Inflammatory macrophage treated with lipopolysaccharide for 4 hours (primary cell): ENCODE results near the gene PRMT9.

Source experiments
- DNase-seq: peaks from one replicate; pipeline ENCODE4 v3.0.0-alpha.2; 2020

The PRMT9 gene

DNA sequence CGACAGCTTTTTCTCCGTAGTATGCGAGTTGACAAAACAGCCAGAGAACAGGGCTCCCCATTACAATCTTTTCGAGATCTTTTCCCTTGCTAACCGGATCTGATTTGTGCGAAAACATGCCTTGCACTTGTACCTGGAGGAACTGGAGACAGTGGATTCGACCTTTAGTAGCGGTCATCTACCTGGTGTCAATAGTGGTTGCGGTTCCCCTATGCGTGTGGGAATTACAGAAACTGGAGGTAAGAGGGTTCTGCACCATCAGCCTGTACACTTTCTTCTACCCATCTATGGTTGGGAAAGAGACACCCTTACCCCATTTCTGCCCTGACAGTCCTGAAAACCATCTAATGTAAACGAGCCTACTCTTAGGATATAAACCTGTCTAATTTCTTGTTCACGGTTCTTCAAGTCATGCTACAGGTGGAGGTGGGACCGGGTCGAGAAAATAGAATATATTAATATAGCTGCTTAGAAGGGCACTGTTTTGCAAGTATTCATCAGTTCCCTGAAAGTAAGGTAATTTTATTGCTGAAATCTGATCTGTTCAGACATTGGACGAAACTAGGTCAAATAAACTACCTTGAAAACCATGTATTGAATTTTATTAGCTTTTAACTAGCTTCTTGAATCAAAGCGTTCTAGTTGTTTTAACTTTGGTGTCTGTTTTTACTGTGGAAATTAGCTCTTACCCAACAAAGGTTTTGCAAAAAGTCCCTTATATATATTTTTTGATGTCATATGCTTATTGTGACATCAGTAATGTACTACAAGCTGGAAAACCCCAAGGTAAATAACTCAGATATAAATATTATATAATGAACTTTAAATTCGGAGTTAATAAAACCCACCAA is 65.9 kb downstream of the PRMT9 start:
- DNase-seq = peak; percentile 35

- peak; percentile 95 for DNase-seq
Measured at GRCh38 chr4:147617173-147617840, 66.7 kb downstream of the PRMT9 start, which contains the start of gene TMEM184C. Gene TMEM184C (plus strand): TSS chr4:147617397. CDS start chr4:147617957, 560 bp downstream.

DNA sequence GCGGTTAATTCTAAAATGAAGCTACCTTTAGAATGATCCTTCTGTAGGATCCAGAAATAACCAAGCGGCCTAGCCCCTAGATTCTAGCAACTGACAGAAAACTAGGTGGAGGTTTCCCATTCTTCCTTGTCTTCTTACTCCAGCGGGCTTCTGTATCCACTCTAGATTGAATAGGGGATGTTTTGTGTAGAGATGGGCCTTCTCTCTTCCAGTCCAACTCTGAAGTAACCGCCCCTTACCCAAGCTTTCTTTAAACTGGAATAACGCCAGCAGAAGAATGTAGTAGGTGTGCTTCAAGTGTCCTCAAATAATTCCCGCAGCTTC is 67.2 kb downstream of the PRMT9 start:
- no peak for DNase-seq

DNA sequence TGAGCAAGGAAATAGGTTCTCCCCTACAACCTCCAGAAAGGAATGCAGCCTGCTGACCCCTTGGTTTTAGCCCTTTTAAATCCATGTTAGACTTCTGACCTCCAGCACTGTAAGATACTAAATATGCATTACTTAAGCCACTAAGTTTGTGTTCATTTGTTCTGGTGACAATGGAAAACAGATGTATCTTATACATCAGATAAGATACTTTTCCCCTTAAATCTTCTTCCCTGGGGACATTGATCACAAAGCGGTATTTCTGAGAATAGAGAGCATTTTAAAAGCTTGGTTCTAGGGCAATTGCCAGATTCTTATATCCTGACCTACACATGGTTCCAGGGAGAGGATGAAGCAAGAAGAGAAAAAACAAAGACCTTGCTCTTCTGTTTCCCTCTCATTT is 73.3 kb downstream of the PRMT9 start:
- no peak for DNase-seq

- no peak for DNase-seq
Measured at GRCh38 chr4:147607471-147607870, 76.5 kb downstream of the PRMT9 start.

- no peak for DNase-seq
Measured at GRCh38 chr4:147605499-147605898, 78.5 kb downstream of the PRMT9 start.

DNA sequence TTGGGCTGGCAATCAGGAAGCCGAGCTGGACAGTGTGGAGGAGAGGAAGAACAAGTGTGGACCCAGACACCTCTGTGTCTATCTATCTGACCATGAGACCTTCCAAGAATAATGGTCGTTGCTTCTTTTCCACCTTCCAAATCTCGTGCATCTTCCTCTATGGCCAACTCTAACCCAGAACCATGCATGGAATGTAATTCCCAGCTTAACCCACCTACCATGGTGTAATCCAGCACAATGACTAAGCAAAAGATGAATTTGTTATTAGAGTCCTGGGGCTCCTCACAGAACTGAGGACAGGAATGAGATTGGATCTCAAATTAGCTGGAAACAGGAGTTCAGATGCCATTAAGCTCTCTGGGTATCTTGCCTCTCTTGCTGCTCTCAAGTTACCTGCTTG is 84.2 kb downstream of the PRMT9 start:
- DNase-seq = no peak

DNA sequence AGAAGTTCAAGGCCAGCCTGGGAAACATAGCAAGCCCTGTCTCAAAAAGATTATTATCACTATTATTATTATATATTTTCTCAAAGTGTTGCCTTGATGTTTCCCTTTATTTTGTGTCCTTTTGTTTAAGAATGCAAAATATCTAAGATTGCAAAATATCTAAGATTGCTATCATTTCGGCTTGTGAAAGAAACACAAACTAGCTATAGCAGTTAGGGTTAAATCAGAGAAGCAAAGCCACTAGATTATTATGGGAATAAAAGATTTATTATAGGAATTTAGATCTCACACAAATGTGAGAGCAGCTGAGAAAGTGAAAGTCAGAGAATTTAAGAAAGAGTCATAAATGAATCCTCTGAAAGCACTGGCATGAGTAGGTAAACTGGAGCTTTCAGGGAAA is 84.8 kb downstream of the PRMT9 start:
- no peak for DNase-seq

- no peak for DNase-seq
Measured at GRCh38 chr4:147597561-147597960, 86.4 kb downstream of the PRMT9 start.

DNA sequence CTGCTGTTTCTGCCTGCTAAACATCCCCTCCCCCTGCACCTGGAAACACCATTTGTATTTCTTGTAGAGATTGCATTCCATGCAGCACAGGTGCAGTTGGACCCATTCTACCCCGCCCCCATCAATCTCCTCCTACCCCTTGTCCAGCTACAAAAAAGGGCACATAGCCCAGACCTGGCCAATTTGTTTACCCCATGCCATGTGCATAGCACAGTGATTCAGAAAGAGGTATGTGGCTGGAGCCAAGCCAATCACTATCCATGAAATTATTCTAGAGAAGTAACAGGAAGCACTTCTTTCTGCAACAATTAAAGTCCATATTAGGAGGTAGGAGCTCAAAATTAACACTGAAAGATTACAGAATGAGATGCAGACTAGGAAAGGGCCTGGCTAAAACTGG is 87.0 kb downstream of the PRMT9 start:
- no peak for DNase-seq

DNA sequence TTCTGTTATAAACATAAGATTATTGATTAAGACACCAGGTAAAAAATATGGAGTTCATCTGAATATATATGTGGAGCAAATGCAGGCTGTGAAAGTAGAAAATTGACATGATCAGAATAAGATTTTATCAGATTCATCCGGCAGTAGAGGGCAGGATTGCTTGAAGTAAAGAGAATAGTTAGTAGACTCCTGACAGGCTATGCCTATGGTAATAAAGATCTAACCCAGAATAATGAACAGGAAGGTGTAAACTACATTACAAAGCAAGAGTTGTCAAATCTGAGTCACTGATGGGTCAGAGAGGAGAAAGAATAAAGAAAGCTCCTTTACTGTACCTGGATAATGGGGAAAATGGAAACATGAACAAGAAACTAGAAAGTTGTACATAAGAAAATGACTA is 87.6 kb downstream of the PRMT9 start:
- DNase-seq = no peak

DNA sequence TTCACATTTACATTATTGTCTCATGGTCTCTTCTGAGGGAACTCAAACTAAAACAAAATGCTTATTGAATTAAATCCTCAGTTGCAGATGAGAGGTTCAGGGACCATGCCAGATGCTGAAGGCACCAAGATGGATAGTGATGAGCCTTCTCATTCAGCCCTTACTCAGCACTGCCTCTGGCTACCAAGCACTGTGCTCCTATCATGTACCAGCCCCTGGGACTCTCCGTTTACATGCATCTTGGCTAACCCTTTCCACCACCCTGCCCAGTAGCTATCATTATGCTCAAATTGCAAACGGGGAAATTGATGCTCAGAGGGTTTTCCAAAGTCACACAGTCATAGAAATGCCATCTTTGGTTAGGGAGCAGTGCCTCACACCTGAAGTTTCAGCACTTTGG is 89.4 kb downstream of the PRMT9 start:
- no peak for DNase-seq

- DNase-seq = no peak
Measured at GRCh38 chr4:147594107-147594506, 89.9 kb downstream of the PRMT9 start.

DNA sequence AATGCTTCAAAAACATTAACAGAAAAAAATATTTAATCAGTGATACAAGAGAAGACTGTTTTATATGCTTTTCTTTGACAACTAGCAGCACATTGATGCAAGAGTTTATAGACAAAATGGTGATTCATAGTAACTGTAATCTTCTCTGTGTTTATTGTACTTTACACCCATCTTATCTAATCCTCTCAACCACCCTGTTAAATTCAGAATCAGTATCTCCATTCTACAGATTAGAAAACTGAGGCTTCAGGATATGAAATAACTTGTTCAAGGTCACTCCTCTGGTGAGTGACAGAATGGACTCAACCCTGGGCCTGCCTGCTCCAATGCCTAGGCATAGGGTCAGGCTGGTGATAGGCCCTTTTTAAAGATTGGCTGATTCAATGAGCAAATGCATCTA is 92.9 kb downstream of the PRMT9 start:
- DNase-seq = no peak

DNA sequence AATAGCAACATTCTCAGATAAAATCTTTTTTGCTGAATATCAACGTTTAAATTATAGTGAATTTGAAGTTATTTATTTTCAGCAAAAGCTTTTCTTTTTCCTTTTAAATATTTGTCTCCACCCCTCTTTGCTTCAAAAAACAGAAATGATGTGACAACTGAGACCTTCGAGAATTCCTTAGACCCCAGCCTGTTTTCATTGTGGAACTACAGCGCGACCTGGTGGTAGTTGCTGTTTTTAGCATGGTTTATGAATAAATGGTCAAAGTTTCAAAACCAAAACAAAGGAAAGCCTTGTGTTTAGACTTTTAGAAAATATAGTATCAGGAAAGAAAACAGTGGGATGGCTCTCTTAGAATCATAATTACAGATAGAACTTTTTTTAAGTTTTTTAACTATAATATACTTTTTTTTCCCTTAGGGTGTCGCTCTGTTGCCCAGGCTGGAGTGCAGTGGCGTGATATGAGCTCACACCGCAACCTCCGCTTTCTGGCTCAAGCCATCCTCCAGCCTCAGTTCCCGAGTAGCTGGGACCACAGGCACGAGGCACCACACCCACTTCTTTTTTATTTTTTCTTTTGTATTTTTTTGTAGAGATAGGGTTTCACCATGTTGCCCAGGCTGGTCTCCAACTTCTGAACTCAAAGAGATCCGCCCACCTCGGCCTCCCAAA is 93.6 kb downstream of the PRMT9 start:
- DNase-seq = peak; percentile 39

DNA sequence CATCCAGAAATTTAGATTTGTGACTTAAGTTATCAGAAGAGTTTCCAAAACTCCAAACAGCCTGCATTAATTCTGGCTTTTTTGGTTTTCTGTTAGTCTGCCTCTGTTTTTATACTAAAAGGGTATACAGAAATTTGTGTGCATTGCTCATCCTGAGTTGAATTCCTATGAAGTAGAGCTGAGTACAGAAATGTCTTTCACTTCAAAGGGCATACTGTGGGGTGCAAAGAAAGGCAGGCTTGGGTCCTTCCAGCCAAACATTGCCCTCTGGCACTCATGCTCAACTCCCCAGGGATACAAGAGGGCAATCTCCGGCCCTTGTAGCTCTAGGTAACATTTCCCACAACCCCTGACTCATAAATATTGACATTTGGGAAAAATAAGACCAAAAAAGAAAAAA is 94.4 kb downstream of the PRMT9 start:
- DNase-seq = no peak
